HG02763 (cell line): ENCODE results near the gene CA9.

Experiments
- ATAC-seq: cut with Tn5 transposase; IDR thresholded peaks from one replicate; pipeline ENCODE4 v1.9.1; 2021; ENCODE audit warnings: mild to moderate bottlenecking, moderate library complexity; ENCODE audit not compliant: unreplicated experiment

CA9 gene

DNA sequence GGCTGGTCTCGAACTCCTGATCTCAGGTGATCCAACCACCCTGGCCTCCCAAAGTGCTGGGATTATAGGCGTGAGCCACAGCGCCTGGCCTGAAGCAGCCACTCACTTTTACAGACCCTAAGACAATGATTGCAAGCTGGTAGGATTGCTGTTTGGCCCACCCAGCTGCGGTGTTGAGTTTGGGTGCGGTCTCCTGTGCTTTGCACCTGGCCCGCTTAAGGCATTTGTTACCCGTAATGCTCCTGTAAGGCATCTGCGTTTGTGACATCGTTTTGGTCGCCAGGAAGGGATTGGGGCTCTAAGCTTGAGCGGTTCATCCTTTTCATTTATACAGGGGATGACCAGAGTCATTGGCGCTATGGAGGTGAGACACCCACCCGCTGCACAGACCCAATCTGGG is 1.5 kb downstream of the CA9 start:
- ATAC-seq, result no peak

DNA sequence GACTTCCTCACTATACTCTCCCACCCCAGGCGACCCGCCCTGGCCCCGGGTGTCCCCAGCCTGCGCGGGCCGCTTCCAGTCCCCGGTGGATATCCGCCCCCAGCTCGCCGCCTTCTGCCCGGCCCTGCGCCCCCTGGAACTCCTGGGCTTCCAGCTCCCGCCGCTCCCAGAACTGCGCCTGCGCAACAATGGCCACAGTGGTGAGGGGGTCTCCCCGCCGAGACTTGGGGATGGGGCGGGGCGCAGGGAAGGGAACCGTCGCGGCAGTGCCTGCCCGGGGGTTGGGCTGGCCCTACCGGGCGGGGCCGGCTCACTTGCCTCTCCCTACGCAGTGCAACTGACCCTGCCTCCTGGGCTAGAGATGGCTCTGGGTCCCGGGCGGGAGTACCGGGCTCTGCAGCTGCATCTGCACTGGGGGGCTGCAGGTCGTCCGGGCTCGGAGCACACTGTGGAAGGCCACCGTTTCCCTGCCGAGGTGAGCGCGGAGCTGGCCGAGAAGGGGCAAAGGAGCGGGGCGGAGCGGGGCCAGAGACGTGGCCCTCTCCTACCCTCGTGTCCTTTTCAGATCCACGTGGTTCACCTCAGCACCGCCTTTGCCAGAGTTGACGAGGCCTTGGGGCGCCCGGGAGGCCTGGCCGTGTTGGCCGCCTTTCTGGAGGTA is 2.1 kb downstream of the CA9 start:
- no peak for ATAC-seq

DNA sequence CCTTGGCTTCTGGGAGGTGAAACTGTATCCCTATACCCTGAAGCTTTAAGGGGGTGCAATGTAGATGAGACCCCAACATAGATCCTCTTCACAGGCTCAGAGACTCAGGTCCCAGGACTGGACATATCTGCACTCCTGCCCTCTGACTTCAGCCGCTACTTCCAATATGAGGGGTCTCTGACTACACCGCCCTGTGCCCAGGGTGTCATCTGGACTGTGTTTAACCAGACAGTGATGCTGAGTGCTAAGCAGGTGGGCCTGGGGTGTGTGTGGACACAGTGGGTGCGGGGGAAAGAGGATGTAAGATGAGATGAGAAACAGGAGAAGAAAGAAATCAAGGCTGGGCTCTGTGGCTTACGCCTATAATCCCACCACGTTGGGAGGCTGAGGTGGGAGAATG is 5.4 kb downstream of the CA9 start:
- ATAC-seq, result no peak

DNA sequence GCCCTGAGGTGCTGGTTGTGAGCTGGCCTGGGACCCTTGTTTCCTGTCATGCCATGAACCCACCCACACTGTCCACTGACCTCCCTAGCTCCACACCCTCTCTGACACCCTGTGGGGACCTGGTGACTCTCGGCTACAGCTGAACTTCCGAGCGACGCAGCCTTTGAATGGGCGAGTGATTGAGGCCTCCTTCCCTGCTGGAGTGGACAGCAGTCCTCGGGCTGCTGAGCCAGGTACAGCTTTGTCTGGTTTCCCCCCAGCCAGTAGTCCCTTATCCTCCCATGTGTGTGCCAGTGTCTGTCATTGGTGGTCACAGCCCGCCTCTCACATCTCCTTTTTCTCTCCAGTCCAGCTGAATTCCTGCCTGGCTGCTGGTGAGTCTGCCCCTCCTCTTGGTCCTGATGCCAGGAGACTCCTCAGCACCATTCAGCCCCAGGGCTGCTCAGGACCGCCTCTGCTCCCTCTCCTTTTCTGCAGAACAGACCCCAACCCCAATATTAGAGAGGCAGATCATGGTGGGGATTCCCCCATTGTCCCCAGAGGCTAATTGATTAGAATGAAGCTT is 6.1 kb downstream of the CA9 start:
- ATAC-seq, result no peak

DNA sequence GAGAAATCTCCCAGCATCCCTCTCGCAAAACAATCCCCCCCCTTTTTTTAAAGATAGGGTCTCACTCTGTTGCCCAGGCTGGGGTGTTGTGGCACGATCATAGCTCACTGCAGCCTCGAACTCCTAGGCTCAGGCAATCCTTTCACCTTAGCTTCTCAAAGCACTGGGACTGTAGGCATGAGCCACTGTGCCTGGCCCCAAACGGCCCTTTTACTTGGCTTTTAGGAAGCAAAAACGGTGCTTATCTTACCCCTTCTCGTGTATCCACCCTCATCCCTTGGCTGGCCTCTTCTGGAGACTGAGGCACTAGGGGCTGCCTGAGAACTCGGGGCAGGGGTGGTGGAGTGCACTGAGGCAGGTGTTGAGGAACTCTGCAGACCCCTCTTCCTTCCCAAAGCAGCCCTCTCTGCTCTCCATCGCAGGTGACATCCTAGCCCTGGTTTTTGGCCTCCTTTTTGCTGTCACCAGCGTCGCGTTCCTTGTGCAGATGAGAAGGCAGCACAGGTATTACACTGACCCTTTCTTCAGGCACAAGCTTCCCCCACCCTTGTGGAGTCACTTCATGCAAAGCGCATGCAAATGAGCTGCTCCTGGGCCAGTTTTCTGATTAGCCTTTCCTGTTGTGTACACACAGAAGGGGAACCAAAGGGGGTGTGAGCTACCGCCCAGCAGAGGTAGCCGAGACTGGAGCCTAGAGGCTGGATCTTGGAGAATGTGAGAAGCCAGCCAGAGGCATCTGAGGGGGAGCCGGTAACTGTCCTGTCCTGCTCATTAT is 6.8 kb downstream of the CA9 start:
- ATAC-seq, result no peak

DNA sequence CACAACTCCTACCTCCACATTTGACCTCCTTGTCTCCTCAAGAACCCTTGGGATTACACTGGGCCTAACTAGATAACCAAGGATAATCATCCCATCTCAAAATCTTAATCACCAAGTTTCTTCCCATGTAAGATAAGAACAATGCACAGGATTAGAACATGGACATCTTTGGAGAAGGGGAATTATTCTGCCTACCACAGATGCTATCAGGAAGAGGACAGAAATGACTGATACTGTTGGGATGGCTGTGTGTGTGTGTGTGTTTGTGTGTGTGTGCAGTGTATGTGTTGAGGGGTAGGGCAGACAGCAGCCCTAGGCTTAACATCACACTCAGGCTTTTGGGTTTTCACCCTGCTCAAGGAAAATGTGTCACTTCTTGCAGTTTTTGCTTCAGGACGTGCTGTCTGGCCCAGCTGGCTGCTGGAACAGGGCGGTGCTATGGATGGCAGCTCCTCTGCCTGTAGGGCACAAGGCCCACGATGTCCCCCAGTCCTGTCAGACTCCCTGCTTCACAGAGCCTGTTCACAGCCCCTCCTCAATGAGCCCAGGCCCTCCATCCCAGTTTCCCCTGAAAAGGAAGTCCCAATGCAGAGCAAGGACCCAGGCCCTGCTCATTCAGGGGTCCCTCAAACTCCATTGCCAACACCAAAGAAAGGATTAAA is 7.7 kb downstream of the CA9 start:
- ATAC-seq, result no peak

DNA sequence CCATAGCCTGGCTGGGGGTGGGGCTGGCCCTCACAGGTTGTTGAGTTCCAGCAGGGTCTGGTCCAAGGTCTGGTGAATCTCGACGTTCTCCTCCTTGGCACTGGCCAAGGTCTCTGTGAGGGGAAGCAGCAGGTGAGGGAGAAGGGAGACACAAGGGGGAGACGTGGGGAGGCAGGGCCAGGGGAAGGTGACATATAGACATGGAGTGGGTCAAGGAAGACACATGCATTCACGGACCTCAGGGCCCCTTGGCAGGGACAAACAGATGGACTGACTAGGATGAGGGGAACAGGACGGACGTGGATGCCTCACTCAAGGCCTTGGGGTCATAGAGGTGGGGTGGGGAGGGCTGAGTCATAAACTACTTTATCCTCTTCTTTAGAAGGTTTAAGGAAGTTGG is 8.3 kb downstream of the CA9 start:
- no peak for ATAC-seq

DNA sequence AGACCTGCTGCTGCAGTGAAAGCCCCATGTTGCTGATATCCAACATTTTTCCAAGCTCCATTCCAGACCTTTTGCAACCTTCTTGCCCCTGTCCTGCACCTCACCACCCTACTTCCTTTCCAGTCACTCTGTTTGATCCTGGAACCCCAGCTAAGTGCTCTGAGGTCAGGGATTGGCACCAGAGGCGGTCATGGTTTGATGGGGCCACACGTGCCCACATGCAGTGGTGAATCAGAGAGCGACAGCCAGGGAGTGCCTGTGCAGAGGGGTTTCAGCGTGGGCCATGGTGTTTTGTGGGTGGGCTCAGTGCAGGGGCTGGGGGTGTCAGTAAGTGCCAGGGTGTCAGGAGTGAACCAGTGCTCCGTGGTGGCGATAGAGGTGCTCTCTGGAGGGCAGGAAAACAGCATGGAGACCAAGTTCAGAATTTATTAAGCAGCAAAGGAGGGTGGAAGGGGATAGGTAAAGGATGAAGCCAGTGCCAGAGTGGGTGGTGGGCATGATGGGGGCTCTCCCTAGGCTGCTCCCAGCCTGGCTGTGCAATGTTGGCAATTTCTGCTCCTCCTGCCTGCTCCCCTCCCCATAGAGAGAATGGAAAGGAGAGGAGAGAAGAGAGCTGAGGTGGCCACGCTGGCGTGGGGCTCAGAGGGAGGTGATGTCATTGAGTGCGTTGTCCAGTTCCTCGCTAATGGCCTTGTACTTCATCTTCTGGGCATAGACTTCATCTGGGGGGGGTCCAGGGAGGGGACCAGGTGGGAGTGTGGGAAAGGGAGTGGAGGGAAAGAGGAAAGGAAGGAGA is 9.0 kb downstream of the CA9 start:
- ATAC-seq, result no peak

DNA sequence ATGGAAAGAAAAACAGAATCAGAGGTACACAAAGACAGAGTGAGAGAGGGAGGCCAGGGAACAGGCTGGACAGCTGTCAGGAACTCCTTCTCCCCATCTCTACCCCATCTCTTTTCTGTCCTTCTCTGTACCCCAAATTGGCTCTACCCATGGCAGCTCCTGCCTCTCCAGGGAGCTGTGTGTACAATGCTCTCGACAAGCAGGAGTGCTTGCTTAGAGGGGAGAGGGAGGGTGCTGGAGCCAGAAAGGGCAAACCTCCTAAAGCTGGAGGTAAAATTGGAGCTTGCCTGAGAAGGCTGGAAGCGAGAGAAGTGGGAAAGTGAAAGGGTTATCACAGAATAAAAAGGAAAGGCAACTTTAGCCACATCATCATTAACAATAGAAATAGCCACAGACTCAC is 9.6 kb downstream of the CA9 start:
- ATAC-seq, result no peak

DNA sequence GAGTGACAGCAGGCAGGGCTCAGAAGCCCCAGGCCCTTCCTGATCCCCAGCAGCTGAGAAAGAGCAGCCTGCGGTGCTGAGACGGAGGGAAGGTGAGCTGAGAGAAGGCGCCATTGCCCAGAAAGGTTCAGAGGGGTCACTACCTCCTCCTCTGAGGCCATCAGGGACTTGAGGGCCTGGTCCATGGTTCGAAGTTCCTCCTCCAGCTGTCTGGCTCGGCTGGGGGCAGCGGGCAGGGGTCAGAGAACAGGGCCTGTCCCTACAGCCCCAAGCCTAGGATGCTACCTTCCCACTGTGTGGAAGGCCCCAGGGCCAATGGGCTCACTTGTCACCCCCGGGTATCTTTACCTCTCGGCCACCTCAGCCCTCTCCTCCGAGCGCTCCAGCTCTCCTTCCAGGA is 11.2 kb downstream of the CA9 start:
- ATAC-seq, result no peak

DNA sequence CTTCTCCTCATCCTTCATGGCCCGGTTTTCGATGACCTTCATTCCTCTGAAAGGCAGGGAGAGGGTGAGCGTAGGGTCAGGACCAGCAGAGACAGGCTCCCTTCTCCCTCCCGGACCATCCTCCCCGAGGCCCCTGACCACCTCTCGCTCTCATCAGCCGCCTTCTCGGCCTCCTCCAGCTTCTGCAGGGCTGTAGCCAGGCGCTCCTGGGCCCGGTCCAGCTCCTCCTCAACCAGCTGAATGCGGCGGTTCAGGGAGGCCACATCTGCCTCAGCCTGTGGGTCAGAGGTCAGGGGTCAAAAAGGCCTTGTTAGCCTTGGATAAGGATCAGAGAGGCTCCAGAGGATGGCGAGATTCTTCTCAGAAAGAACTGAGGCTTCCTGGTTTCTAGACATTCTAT is 11.8 kb downstream of the CA9 start:
- no peak for ATAC-seq

DNA sequence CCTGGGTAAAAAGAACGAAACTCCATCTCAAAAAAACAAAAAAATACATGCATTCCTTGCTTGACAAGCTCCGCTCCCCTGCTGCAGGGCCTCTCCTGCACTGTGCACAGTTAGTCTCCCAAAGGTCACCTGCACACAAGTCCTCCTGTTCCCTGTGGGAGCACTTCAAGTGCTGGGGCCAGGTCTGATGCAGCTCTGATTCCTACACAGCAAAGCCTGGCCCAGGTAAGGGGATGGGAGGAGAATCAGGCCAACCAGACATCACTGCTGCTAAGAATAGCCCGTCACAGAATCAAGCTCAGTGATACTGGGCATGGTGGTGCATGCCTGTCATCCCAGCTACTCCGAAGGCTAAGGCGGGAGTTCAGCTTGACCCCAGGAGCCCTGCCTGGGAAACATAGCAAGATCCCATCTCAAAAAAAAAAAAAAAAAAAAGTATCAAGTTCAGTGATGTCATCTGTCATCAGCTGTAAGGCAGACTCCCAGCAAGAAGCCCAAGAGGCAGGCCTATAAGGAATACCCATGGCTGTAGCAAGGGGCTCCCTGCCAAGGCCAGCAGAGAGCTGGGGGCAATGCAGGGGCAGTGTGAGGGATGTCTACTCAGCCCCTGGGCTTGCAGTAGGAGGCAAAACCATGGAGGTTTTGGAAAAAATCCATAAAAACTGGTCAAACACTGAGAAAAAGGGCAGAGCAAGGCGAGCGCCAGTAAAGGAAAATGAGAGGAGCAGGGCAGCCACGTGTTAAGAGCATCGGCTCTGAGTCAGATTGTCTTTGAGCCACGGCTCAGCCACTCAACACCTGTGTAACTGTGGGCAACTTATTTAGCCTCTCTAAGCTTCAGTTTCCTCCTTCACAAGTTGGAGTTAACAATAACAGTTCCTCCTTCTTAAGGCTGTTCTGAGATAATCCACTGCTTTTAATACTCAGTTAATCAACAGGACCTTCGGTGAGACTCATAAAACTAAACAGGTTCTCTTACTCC is 12.8 kb downstream of the CA9 start:
- no peak for ATAC-seq

DNA sequence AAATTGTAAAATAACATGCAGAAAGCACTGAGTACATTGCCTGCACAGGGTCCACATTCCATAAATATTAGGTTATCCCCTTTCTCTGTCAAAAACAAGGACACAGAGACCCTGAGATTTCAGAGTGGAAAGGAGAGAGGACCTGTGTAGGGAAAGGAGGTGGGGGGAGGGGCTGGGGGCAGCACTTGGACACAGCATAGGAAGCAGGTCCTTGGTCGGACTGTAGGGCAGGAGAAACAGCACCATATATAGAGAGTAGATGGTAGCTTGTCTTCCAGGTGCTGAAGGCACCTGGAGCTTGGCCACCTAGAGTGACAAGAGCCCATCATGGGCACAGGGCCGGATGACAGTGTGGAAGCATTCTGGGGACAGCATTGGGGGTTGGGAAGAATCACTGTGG is 13.6 kb downstream of the CA9 start:
- no peak for ATAC-seq

DNA sequence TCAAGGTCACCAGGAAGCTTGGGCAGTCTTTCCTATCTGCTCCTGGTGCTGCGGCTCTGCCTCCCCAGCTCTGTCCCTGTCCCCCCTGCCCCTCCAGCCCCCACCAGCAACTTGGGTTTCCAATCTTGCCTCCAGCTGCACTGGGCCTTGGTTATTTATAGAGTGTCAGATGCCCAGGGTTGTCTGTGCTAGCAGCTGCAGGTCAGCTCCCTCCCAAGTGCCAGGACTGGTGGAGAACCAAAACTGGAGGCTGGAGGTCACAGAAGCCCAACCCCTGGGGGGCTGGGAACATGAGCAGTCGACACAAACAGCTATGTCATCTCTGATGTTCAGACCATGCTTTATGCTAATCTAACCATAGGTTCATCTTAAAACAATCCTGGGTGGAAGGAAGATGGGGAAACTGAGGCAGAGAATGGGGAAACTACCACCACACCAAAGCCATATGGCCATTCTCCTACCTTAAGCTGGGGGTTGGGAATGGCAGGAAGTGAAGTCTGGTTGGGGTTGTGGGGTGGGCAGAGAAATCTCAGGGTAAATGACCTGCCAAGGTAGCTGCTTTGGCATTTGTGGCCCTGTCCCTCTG is 14.3 kb downstream of the CA9 start:
- ATAC-seq, result no peak

DNA sequence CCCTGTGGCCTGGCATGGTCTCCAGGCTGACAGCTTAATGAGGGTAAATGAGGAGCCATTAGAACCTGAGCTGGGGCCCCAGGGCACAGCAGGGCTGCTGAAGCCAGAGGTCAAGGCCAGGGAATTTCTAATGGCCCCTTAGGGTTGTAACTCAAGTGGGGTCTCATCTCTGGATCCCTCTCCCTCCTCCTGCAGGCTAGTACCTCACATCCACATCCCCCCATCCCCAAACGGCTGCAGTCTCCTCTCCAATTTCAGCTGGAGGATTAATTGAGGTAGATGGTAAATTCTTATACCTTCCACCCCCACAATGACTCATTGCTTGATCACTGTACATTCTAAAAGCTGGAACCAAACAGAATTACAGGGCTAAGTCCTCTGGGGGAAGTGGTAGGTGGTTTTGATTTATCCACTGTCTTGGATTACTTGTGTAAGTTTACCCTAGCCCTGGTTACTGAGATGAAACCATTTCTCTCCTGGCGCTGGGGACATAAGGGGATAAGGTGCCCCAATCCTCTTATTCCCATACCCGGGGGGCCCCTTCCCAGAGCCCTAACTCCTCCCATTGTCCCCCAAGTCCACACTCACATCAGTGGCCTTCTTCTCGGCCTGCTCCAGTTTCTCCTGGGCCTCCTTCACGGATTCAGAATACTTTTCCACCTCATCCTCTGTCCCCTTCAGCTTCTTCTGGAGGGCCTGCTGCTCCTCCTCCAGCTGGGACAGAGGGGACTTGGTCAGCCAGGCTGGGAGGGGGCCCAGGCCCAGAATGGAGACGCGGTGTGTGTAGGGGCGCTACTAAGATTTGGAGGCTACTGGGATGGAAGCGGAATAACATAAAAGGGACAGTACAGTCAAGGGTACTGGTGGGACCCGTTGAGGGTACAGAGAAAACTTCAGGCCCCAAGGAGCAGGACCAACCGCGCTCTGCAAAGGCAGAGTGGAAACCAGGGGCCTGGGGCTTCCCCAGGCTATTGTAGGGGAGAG is 15.1 kb downstream of the CA9 start:
- no peak for ATAC-seq

DNA sequence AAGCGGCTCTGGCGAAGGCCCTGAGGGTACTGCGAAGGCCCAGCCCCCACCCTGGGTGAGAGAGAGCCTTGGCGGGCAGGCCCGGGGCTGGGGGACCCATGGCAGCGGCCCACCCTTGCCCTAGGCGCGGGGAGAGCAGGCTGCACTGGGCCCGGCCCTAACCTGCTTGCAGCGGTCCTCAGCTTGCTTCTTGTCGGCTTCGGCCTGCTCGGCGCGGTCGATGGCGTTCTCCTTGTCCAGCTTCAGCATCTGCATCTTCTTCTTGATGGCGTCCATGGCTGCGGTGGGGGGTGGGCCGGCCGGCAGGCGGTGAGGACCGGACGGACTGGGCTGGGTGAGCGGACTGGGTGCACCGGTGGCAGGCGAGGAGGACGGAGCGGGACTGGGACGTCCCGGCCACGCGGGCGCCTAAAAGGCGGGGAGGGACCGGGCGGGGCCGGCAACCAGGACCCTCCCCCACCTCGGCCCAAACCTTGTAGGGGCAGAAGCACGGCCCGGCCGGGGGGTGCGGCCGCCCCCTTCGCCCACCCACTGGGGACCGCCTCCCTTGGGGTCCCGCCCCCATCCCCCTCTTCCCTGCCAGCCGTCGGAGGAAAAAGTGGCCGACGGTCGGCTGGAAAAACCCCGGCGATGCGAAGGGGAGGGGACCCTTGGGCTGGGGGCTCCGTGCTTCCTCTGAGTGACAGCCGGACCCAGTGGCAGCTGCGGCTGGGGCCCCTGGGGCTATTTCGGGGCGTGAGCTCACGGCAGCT is 16.0 kb downstream of the CA9 start, which contains the start of gene TPM2:
Gene TPM2 (minus strand): TSS at position 384 of the 752 bp plus-strand sequence. CDS start 108 bp downstream, at position 276.
- ATAC-seq, result no peak

DNA sequence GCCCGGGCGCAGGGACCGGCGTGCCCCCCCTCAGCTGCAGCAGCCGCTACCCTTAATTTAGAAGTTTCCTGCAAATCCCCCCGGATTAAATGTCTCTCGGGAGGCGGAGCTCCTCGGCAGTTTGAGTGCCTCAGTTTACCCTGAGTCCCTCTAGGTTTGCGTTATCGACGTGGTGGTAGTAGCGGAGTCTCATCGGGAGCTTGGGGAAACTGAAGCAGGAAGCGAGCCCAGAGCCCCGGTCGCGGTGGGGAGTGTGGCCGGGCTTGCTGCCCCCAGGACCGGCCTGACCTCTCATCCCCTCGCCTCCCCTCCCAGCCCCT is 16.5 kb downstream of the CA9 start:
- ATAC-seq, result no peak
